ENCODE results near the gene SDCCAG8.

- no peak for TF ChIP-seq CTCF (conservative IDR thresholded peaks at IDR 0.05; ENCODE audit: low read depth, low read length)
- TF ChIP-seq EZH2phosphoT487 (IDR thresholded peaks at IDR 0.05; ENCODE audit: borderline replicate concordance, low read length): no peak
Measured at GRCh38 chr1:243520831-243521230, 265.0 kb downstream of the SDCCAG8 start.
